Stimulated activated CD4-positive, alpha-beta T cell treated with anti-CD3 and anti-CD28 coated beads, Interleukin-1b, Interleukin-23, amount 100 ng/mL, for 48 hours (primary cell): ENCODE data around the gene SYT13.

Experiments used
- DNase-seq: peaks from one replicate; pipeline ENCODE4 v3.0.0-alpha.2; 2020

Gene SYT13

DNA sequence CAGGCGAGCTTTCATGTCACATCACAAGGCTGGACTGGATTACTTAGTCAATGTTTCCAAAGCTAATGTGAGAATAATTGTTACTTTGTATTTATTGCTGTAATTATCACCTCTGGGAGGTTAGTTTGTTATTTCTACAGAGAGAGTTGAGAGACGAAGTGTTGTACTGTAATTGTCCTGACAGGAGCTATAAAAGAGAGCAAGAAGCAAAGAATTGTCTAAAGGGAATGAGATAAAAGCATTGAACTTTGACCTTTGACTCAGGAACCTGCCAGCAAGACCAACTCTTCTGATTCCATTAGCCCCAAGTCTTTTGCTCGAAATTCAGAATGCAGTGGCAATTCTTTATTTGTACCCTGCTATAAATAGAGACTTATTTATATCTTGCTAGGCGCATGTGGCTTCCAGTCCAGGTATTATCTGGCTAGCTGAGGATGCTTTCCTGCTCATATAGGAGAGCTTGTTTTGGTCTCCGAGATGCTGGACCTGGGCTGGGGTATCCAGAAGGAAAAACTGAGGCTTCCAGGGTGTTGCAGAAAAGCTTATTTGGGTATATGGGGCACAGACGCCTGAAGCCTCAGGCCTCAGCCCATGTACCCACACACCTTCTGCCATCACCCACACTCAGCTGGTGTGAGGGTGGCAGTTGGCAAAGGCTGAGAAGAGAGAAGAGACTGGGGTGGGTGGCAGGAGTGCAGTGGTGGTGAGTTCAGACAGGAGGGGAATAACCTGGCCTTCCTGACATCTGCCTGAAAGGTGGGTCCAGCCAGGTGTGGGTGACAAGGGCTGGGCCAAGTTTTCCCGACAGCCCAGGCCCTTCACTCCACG is 40.7 kb downstream of the SYT13 start:
- DNase-seq, result no peak

- no peak for DNase-seq
Observed at GRCh38 chr11:45243967-45244366, 42.2 kb downstream of the SYT13 start.

- DNase-seq, result no peak
Observed at GRCh38 chr11:45239733-45240132, 46.4 kb downstream of the SYT13 start.

DNA sequence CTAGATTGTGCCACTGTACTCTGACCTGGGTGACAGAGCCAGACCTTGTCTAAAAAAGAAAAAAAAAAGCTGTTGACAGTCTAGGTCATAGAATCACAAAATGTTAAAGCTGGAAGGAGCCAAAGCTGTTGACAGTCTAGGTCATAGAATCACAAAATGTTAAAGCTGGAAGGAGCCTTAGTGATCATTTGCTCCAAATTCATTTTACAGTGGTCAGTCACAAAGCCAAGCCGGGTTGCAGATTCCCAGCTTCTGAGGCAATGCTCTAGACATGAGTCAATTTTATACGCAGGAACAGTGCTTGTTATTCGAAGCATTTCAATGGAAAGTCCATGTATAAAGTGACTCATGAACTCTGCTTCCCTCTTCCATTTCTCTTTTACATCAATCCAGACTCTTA is 47.4 kb downstream of the SYT13 start:
- DNase-seq, result no peak

- no peak for DNase-seq
Observed at GRCh38 chr11:45237711-45238315, 48.3 kb downstream of the SYT13 start.

- DNase-seq, result no peak
Observed at GRCh38 chr11:45234306-45235006, 51.7 kb downstream of the SYT13 start.

GRCh38 chr11:45233804-45234170 is 52.4 kb downstream of the SYT13 start:
- no peak for DNase-seq

- DNase-seq, result peak; percentile 54
Observed at GRCh38 chr11:45233121-45233803, 52.9 kb downstream of the SYT13 start.

- DNase-seq, result no peak
Observed at GRCh38 chr11:45232341-45233080, 53.6 kb downstream of the SYT13 start.

GRCh38 chr11:45229401-45230020 is 56.6 kb downstream of the SYT13 start:
- no peak for DNase-seq

DNA sequence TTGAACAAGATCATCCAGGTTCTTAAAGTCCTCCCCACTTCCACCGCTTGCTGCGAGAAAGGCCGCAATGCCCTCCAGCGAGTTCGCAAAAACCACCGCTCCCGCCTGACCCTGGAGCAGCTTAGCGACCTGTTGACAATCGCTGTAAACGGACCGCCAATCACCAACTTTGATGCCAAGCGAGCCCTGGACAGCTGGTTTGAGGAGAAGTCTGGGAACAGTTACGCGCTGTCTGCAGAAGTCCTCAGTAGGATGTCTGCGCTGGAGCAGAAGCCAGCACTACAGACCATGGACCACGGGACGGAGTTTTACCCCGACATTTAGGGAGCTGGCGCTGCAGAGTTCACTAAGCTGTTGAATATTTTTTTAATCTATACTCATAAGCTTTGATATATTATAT is 58.3 kb downstream of the SYT13 start:
- no peak for DNase-seq

- DNase-seq, result no peak
Observed at GRCh38 chr11:45226901-45227300, 59.2 kb downstream of the SYT13 start.

DNA sequence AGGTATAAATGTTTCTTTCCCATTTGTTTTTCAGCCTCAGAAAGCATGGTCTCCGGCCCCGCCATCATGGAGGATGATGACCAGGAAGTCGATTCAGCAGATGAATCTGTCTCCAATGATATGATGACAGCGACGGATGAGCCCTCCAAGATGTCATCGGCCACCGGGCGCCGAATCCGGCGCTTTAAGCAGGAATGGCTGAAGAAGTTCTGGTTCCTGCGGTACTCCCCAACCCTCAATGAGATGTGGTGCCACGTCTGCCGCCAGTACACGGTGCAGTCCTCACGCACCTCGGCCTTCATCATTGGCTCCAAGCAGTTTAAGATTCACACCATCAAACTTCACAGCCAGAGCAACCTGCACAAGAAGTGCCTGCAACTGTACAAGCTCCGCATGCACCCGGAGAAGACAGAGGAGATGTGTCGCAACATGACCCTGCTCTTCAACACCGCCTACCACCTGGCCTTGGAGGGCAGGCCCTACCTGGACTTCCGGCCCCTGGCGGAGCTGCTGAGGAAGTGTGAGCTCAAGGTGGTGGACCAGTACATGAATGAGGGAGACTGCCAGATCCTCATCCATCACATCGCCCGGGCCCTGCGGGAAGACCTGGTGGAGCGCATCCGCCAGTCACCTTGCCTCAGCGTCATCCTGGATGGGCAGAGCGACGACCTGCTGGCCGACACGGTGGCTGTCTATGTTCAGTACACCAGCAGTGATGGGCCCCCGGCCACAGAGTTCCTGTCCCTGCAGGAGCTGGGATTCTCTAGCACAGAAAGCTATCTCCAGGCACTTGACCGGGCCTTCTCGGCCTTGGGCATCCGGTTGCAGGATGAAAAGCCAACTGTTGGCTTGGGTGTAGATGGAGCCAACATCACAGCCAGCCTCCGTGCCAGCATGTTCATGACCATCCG is 59.9 kb downstream of the SYT13 start:
- DNase-seq, result no peak

- no peak for DNase-seq
Observed at GRCh38 chr11:45225277-45225676, 60.9 kb downstream of the SYT13 start.

DNA sequence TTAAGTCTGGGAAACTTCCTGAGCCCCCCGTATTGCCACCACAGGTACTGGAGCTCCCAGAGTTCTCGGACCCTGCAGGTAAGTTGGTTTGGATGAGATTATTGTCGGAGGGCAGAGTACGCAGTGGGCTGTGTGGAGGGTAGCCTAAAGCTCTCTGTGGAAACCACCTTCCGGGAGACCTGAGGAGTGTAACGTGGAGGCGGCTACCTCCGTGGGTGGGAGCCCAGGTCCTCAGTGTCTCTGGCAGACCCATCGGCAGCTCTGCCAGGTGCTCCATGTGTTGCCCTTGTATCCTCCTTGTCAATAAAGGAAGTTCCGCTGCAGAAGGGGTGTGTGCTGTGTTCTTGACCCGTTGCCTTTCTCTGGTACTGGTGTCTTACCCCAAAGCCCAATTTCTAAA is 61.4 kb downstream of the SYT13 start:
- DNase-seq, result no peak

DNA sequence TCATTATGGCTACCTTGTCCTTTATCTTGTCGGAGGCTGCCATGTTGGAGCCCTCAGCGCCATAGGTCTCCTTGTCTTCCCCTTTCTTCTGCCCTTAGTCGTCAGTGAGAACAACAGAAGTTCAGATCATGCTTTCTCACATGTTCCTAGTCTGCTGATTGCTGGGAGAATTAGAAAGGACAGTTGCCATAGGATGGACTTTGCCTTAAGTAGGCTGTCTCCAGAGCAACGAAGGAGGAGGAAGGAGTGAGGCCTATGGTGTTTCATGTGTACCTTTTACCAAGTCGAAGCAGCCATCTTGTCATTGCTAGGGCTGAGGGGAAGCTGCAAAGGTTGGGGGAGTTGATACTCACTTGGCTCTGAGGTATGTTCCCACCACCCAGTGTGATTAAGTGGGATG is 62.6 kb downstream of the SYT13 start:
- DNase-seq, result no peak

DNA sequence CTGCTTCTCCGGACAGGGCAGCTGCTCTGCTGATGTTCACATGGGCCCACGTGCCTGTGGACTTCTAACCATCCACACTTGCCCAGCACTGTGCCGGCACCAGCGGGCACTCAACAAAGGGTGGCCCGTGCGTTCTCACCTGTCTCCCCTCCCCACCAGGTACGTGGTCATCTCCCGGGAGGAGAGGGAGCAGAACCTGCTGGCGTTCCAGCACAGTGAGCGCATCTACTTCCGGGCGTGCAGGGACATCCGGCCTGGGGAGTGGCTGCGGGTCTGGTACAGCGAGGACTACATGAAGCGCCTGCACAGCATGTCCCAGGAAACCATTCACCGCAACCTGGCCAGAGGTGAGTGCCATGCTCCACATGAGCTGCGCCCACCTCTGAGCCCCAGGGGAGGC is 66.7 kb downstream of the SYT13 start:
- no peak for DNase-seq

DNA sequence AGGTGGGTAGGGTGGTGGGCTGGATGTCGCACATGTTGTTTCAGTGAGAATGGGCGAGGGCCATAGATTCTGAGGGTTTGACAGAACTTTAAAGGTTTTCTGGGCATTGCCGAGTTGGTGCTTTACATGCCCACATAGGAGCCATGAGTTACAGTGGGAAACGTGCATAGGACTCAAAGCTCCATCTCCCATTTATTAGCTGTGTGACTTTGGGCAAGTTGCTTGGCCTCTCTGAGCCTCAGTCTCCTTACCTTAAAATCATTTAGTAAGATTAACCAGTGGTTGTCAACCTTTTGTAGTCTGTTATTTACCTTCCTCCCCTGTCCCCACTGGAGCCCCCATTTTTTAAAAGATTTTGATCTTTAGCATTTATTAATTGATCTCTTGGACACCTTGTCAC is 67.4 kb downstream of the SYT13 start:
- no peak for DNase-seq

DNA sequence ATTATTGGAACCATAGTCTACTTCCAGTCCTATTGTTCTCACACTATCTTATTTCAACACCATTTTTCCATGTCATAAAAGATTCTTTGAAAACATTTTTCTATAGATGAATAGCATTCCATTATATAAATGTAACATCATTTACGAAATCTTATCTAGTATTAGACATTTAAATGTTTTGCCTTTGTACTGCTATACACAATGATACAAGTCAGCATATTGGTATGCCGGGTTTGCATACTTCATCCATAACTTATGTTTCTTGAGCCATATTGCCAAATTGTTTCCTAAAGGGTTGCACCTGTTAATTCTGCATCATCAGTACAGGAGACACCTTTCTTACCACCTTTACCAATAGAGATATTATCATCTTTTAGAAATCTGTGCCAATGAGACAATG is 68.2 kb downstream of the SYT13 start:
- DNase-seq, result no peak

GRCh38 chr11:45216901-45217300 is 69.2 kb downstream of the SYT13 start:
- no peak for DNase-seq

- DNase-seq, result no peak
Observed at GRCh38 chr11:45216031-45216430, 70.1 kb downstream of the SYT13 start.
